ENCODE measurements around the gene ARHGAP22. TPM values are rescaled to one million over a fixed set of nuclear protein-coding genes. Genes with fewer than 3 reads are reported as not detected.

The ARHGAP22 gene
- total RNA-seq, 1 experiment from 2014 or later = 9.9 TPM

- no TSS peak for BruUV-seq (replicated peaks)
- CTCF ChIA-PET = interaction anchor here (1.2 to 2.1 kb wide), 4 partner anchors 30 to 144 kb away, joined by 4 to 17 read pairs (median 11); no protein-coding TSS in a partner anchor
- TF ChIP-seq ATF3 (IDR thresholded peaks at IDR 0.05) = no peak
- TF ChIP-seq RAD21 (IDR thresholded peaks at IDR 0.05; ENCODE audit: low read depth) = peak; percentile 18; the same call in 1 of the 2 replicates
- TF ChIP-seq CTCF (IDR thresholded peaks at IDR 0.05 in 2 of 3, conservative IDR thresholded peaks at IDR 0.05 in 1 of 3; ENCODE audit: borderline replicate concordance in 1 of 3, insufficient read depth in 1 of 3, low read depth in 2 of 3, low read length in 2 of 3) = peak in 2 of 3 experiments; percentile 12 to 23; a peak in 2 of 6 replicates
- RAD21 ChIA-PET (ENCODE audit: low non-redundant PET in 1 of 2, low total read pairs in 2 of 2, uncharacterized antibody in 2 of 2, unreplicated experiment in 2 of 2) = no interaction called here
- Histone ChIP-seq H3K27me3 (ENCODE audit: insufficient read depth, low read length) (no peaks in the 10 kb centered on the region), H2AFZ (ENCODE audit: low read depth, low read length, poor library complexity, severe bottlenecking) (no peak overlapping the region), H3K4me3 (replicated peaks in 1 of 2; ENCODE audit: low read depth in 1 of 2, low read length in 2 of 2) (no peak overlapping the region), H3K36me3 (ENCODE audit: control insufficient read depth in 1 of 2, insufficient read depth in 2 of 2, low read length in 2 of 2) (no peaks in the 10 kb centered on the region), H3K79me2 (ENCODE audit: insufficient read depth, low read length) (no peaks in the 10 kb centered on the region), H4K20me1 (ENCODE audit: insufficient read depth) (no peaks in the 10 kb centered on the region), H3K4me1 (ENCODE audit: control insufficient read depth in 1 of 2, insufficient read depth in 2 of 2, low read length in 2 of 2) (peaks cover 5 to 15% of the 10 kb centered on the region in 2 experiments; a peak in 3 of 4 replicates), H3K9me2 (ENCODE audit: insufficient read depth) (no peaks in the 10 kb centered on the region), H3K4me2 (ENCODE audit: low read length) (no peak overlapping the region), H3K9me3 (ENCODE audit: control insufficient read depth in 1 of 2, insufficient read depth in 1 of 2, low read depth in 1 of 2, low read length in 2 of 2) (no peaks in the 10 kb centered on the region), H3K9ac (ENCODE audit: low read length) (no peak overlapping the region), H3K27ac (ENCODE audit: low read depth, low read length) (no peak overlapping the region)
- ATAC-seq (no peak), DNase-seq (ENCODE audit: low read depth, low spot score) (no peak)
- intact Hi-C loops (cut with micrococcal nuclease) = loop anchor here (1.0 to 5.0 kb wide), 2 partner anchors 142 to 288 kb away; no protein-coding TSS in a partner anchor
- POLR2A ChIA-PET = no interaction called here
Observed at GRCh38 chr10:48505394-48506112, 99.3 kb downstream of the ARHGAP22 start.

Measured in HCT116 (cell line).